Measurements from ENCODE around the gene UBC. TPM values are rescaled to one million over a fixed set of nuclear protein-coding genes. Genes with fewer than 3 reads are reported as not detected.

Gene UBC
- total RNA-seq, 1 experiment from 2014 or later = 523 TPM

- no peak overlapping the region for H2BK120ac ChIP-seq (ENCODE audit: low read depth, low read length, poor library complexity, severe bottlenecking)
- no peaks in the 10 kb centered on the region; the same call in 1 of the 2 replicates for H3K4me1 ChIP-seq (ENCODE audit: insufficient read depth, low read length)
- Mint-ChIP-seq H3K27ac (no peak overlapping the region), H3K36me3 (ENCODE audit: insufficient read depth in 1 of 3, low read depth in 3 of 3) (no peaks in the 10 kb centered on the region; a peak in 1 of 7 replicates), H3K4me1 (peaks cover 21 to 24% of the 10 kb centered on the region in 2 experiments), H3K27me3 (ENCODE audit: low read depth) (peaks cover 26% of the 10 kb centered on the region), H3K4me3 (no peak overlapping the region), H3K9me3 (no peaks in the 10 kb centered on the region)
- no peak overlapping the region for H3K14ac ChIP-seq (ENCODE audit: insufficient read depth, low read length)
- H3K56ac ChIP-seq (ENCODE audit: insufficient read length, low read depth, low read length) = no peak overlapping the region
- no peak overlapping the region for H2AK5ac ChIP-seq (ENCODE audit: insufficient read length, low read length)
- no peak overlapping the region for H2BK20ac ChIP-seq (ENCODE audit: low read depth, low read length, poor library complexity, severe bottlenecking)
- no peak overlapping the region for H3K23ac ChIP-seq (ENCODE audit: insufficient read length, low read depth, low read length)
- no peaks in the 10 kb centered on the region; the same call in 1 of the 2 replicates for H3K27me3 ChIP-seq (ENCODE audit: insufficient read depth, low read length)
- H3K27ac ChIP-seq (ENCODE audit: insufficient read length, low read depth, low read length) = no peak overlapping the region
- peaks cover 9% of the 10 kb centered on the region for H3K23me2 ChIP-seq (ENCODE audit: insufficient read length, low read depth, low read length, poor library complexity, severe bottlenecking)
- no peaks in the 10 kb centered on the region for H3K79me2 ChIP-seq (ENCODE audit: insufficient read depth, low read length)
- H3K4ac ChIP-seq (ENCODE audit: low read depth, low read length) = no peak overlapping the region
- H2BK15ac ChIP-seq (ENCODE audit: low read depth, low read length) = no peak overlapping the region
- no peak overlapping the region for H2AFZ ChIP-seq (ENCODE audit: low read length)
- no peak overlapping the region for H2BK12ac ChIP-seq (ENCODE audit: insufficient read length, low read depth, low read length)
- no peaks in the 10 kb centered on the region for H4K20me1 ChIP-seq (ENCODE audit: control insufficient read depth, insufficient read depth, insufficient read length)
- no peak overlapping the region for H3K4me2 ChIP-seq (ENCODE audit: insufficient read depth, insufficient read length, low read length)
- no peak overlapping the region for H3K9ac ChIP-seq (ENCODE audit: extremely low read depth, insufficient read length, low read length)
- no peak overlapping the region for H3K18ac ChIP-seq (ENCODE audit: insufficient read length, low read depth, low read length)
- TF ChIP-seq CTCF (conservative IDR thresholded peaks at IDR 0.05) = no peak
- no peaks in the 10 kb centered on the region for H3K9me3 ChIP-seq (ENCODE audit: control insufficient read depth, low read depth, low read length)
- no peaks in the 10 kb centered on the region for H3K79me1 ChIP-seq (ENCODE audit: insufficient read depth, low read depth, low read length, poor library complexity, severe bottlenecking)
- no peak overlapping the region for H3T11ph ChIP-seq (ENCODE audit: low read length)
- DNase-seq = no peak
- H2BK5ac ChIP-seq (ENCODE audit: insufficient read length, low read length) = no peak overlapping the region
- H4K5ac ChIP-seq (ENCODE audit: insufficient read length, low read depth, low read length) = no peak overlapping the region
- H4K91ac ChIP-seq (ENCODE audit: insufficient read length, low read depth, low read length) = no peak overlapping the region
- no peak overlapping the region for H4K8ac ChIP-seq (replicated peaks; ENCODE audit: insufficient read length, low read depth, low read length)
- WGBS (ENCODE audit: extremely low coverage, insufficient read length, low lambda C conversion rate) = no CpG with 5 or more reads among the region's 6 CpGs
Measured at GRCh38 chr12:124867401-124867930, 47.0 kb downstream of the UBC start.

Measured in H9 (cell line).